ENCODE results near the gene ELMO3. TPM values are rescaled to one million over a fixed set of nuclear protein-coding genes. Genes with fewer than 3 reads are reported as not detected.

The ELMO3 gene
- total RNA-seq, 1 experiment from 2014 or later = 8.6 TPM

DNA sequence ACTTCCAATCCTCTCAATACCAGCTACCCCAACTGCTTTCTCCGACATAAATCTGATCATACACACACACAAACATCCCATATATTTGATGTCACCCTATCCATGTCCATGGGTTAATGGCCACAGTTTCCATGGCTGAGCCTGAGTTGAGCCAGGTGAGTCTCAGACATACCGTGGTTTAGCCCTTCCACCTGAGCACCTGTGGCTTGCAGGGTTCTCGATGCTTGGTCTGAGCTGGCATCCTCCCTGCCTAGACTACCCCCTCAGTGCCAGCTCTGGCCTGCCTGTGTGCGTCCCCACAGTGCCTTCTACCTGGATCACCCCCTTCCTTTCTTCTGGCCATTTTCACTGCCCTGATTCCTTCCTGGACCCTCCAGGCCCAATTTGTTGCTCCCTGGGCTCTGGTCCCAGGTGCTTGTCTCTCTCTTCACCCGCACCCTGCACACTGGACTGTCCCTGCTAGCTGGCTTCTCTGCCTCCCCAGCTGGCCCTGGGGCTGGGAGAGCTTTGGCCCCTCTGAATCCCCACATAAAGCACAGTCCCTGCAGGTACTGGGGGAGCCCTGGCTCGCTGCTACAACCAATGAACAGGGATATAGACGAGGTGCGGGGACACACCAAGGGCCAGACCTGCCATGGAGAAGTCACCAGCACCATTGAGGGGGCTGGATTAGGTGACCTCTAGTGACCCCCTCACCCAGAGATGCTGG, 7.4 kb downstream of the ELMO3 start:
- Histone ChIP-seq H2BK12ac (ENCODE audit: insufficient read length, low read depth, low read length) (no peak overlapping the region), H3K23me2 (ENCODE audit: insufficient read length, low read depth, low read length, poor library complexity, severe bottlenecking) (no peaks in the 10 kb centered on the region), H3K4me1 (ENCODE audit: insufficient read depth, low read length) (no peaks in the 10 kb centered on the region), H4K5ac (ENCODE audit: insufficient read length, low read depth, low read length) (no peak overlapping the region), H3K18ac (ENCODE audit: insufficient read length, low read depth, low read length) (no peak overlapping the region), H3K9me3 (ENCODE audit: control insufficient read depth, low read depth, low read length) (no peaks in the 10 kb centered on the region), H2BK20ac (ENCODE audit: low read depth, low read length, poor library complexity, severe bottlenecking) (no peak overlapping the region), H2AFZ (ENCODE audit: low read length) (no peak overlapping the region), H3K9ac (ENCODE audit: extremely low read depth, insufficient read length, low read length) (no peak overlapping the region), H3K4me2 (ENCODE audit: insufficient read depth, insufficient read length, low read length) (no peak overlapping the region), H3T11ph (ENCODE audit: low read length) (no peak overlapping the region), H2BK120ac (ENCODE audit: low read depth, low read length, poor library complexity, severe bottlenecking) (no peak overlapping the region), H2BK5ac (ENCODE audit: insufficient read length, low read length) (no peak overlapping the region), H3K56ac (ENCODE audit: insufficient read length, low read depth, low read length) (no peak overlapping the region), H2BK15ac (ENCODE audit: low read depth, low read length) (no peak overlapping the region), H3K79me2 (ENCODE audit: insufficient read depth, low read length) (no peaks in the 10 kb centered on the region), H4K91ac (ENCODE audit: insufficient read length, low read depth, low read length) (no peak overlapping the region), H3K27me3 (ENCODE audit: insufficient read depth, low read length) (no peaks in the 10 kb centered on the region; the same call in 1 of the 2 replicates), H3K14ac (ENCODE audit: insufficient read depth, low read length) (no peak overlapping the region), H3K27ac (ENCODE audit: insufficient read length, low read depth, low read length) (no peak overlapping the region), H3K4ac (ENCODE audit: low read depth, low read length) (no peak overlapping the region), H3K23ac (ENCODE audit: insufficient read length, low read depth, low read length) (no peak overlapping the region), H4K20me1 (ENCODE audit: control insufficient read depth, insufficient read depth, insufficient read length) (no peaks in the 10 kb centered on the region), H2AK5ac (ENCODE audit: insufficient read length, low read length) (no peak overlapping the region), H3K79me1 (ENCODE audit: insufficient read depth, low read depth, low read length, poor library complexity, severe bottlenecking) (no peaks in the 10 kb centered on the region), H4K8ac (replicated peaks; ENCODE audit: insufficient read length, low read depth, low read length) (no peak overlapping the region)
- H3K36me3 Mint-ChIP-seq (ENCODE audit: insufficient read depth in 1 of 3, low read depth in 3 of 3) = peaks cover 0 to 16% (median 2%) of the 10 kb centered on the region in 3 experiments; a peak in 4 of 7 replicates
- no peak for DNase-seq
- TF ChIP-seq, protein P1, sequence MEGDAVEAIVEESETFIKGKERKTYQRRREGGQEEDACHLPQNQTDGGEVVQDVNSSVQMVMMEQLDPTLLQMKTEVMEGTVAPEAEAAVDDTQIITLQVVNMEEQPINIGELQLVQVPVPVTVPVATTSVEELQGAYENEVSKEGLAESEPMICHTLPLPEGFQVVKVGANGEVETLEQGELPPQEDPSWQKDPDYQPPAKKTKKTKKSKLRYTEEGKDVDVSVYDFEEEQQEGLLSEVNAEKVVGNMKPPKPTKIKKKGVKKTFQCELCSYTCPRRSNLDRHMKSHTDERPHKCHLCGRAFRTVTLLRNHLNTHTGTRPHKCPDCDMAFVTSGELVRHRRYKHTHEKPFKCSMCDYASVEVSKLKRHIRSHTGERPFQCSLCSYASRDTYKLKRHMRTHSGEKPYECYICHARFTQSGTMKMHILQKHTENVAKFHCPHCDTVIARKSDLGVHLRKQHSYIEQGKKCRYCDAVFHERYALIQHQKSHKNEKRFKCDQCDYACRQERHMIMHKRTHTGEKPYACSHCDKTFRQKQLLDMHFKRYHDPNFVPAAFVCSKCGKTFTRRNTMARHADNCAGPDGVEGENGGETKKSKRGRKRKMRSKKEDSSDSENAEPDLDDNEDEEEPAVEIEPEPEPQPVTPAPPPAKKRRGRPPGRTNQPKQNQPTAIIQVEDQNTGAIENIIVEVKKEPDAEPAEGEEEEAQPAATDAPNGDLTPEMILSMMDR (conservative IDR thresholded peaks at IDR 0.05) = no peak
- peak overlapping the region in 1 of 3 experiments; percentile 86; a peak in 3 of 7 replicates for H3K27ac Mint-ChIP-seq
- H3K27me3 Mint-ChIP-seq (ENCODE audit: low read depth) = peaks cover 6% of the 10 kb centered on the region
- no peaks in the 10 kb centered on the region for H3K9me3 Mint-ChIP-seq
- H3K4me3 Mint-ChIP-seq = no peak overlapping the region; a peak in 1 of 5 replicates
- peaks cover 10 to 12% of the 10 kb centered on the region in 2 experiments; a peak in 3 of 4 replicates for H3K4me1 Mint-ChIP-seq
- no CpG with 5 or more reads among the region's 8 CpGs for WGBS (ENCODE audit: extremely low coverage, insufficient read length, low lambda C conversion rate)

Measured in H9 (cell line).